Upper lobe of left lung (tissue), 6 donors: ENCODE data around the gene DMXL1. TPM values are rescaled to one million over a fixed set of nuclear protein-coding genes. Genes with fewer than 3 reads are reported as not detected.

ENCODE experiments used
- ATAC-seq, 2 donors: fragments of 200-7000 bp; cut with Tn5 transposase; one replicate each; pipeline ENCODE4 v1.9.1; 2022; ENCODE audit warnings: mild to moderate bottlenecking in 2 of 2, moderate library complexity in 2 of 2; ENCODE audit not compliant: low FRiP score in 2 of 2
- DNase-seq, 2 donors: peaks; one replicate each; pipeline ENCODE4 v3.0.0-alpha.2; 2019 to 2020
- H3K27ac ChIP-seq, 4 donors: fragments of 200-600 bp; sonication (generic); one replicate each; pipeline ENCODE4 v1.5.1; 2016 to 2019
- H3K27me3 ChIP-seq, 4 donors: fragments of 200-600 bp; sonication (generic); one replicate each; pipeline ENCODE4 v1.5.1; 2017 to 2019
- H3K36me3 ChIP-seq, 4 donors: fragments of 200-600 bp; sonication (generic); one replicate each; pipeline ENCODE4 v1.5.1; 2016 to 2019
- H3K4me1 ChIP-seq, 4 donors: fragments of 200-600 bp; sonication (generic); one replicate each; pipeline ENCODE4 v1.5.1; 2018 to 2019
- H3K4me3 ChIP-seq, 4 donors: fragments of 200-600 bp; sonication (generic); one replicate each; pipeline ENCODE4 v1.5.1; 2017 to 2019; ENCODE audit warnings: mild to moderate bottlenecking in 2 of 4, moderate library complexity in 1 of 4
- H3K9me3 ChIP-seq, 4 donors: fragments of 200-600 bp; sonication (generic); one replicate each; pipeline ENCODE4 v1.5.1; 2018 to 2019
- CTCF ChIP-seq, 6 experiments: fragments of 450-650 bp in 4 of 6; fragments of 200-600 bp in 2 of 6; sonication (generic) in 2 of 6; IDR thresholded peaks; one replicate each; pipeline ENCODE4 v1.5.1; 2016 to 2019; ENCODE audit warnings: antibody characterized with exemption in 6 of 6
- EP300 ChIP-seq, 4 donors: sonication (generic); formaldehyde crosslinking; IDR thresholded peaks; one replicate each; pipeline ENCODE4 v1.5.1; 2017; ENCODE audit warnings: antibody characterized with exemption in 4 of 4, control low read depth in 2 of 4
- POLR2A ChIP-seq, 4 donors: fragments of 450-650 bp; IDR thresholded peaks; one replicate each; pipeline ENCODE4 v1.5.1; 2016 to 2017; ENCODE audit warnings: antibody characterized with exemption in 4 of 4, mild to moderate bottlenecking in 2 of 4
- POLR2AphosphoS5 ChIP-seq, 2 donors: sonication (generic); formaldehyde crosslinking; IDR thresholded peaks; one replicate each; pipeline ENCODE4 v1.5.1; 2017; ENCODE audit warnings: antibody characterized with exemption in 2 of 2
- WGBS, 2 donors: methylation state at CpG; one replicate each; pipeline ENCODE4 v1.1.5; 2017 to 2018; 5-methylcytosine and 5-hydroxymethylcytosine counted together
- total RNA-seq, 6 donors: library from RNA; depleted of rRNA in 4 of 6; stranded (reverse); fragments of >200 nt in 4 of 6; gene quantifications; one replicate each; pipeline versions ENCODE4 v1.1.0 to v1.2.1, GENCODE V29; 2016 to 2021
- donor health status: DM: no; HTN: no; CAD: no; lungs with moderate emphysema.
- donor health status: DM: no; HTN: yes; CAD: no; lungs with severe emphysema.

The DMXL1 gene
- total RNA-seq, 6 donors from 2014 or later, result 37.7 to 102 (median 52.9) TPM

DNA sequence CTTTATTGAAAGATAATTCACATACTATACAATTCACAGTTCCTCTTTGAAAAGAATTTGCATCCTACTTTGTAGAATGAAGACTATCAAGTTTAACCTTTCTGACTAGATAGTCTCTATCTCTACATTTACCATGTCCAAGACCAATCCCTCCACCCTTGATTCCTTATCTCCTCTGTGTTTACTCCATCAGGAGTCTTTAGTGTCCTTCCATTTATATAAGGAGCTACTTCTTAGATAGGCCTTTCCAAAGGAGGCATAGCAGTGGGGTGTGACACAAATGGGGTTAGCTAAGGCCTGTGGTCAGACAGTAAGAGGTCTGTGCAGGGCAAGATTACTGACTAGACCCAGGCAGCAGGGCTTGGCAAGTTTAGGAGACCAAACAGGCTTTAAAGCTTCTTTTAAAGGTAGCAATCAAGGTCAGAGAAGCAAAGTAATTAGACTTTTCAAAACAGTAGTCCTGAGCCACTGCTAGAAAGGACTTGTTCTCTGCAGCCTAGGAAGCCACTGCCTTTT is 11.1 kb upstream of the DMXL1 start:
- ATAC-seq, result no peak
- no peaks in the 10 kb centered on the region for H3K9me3 ChIP-seq

DNA sequence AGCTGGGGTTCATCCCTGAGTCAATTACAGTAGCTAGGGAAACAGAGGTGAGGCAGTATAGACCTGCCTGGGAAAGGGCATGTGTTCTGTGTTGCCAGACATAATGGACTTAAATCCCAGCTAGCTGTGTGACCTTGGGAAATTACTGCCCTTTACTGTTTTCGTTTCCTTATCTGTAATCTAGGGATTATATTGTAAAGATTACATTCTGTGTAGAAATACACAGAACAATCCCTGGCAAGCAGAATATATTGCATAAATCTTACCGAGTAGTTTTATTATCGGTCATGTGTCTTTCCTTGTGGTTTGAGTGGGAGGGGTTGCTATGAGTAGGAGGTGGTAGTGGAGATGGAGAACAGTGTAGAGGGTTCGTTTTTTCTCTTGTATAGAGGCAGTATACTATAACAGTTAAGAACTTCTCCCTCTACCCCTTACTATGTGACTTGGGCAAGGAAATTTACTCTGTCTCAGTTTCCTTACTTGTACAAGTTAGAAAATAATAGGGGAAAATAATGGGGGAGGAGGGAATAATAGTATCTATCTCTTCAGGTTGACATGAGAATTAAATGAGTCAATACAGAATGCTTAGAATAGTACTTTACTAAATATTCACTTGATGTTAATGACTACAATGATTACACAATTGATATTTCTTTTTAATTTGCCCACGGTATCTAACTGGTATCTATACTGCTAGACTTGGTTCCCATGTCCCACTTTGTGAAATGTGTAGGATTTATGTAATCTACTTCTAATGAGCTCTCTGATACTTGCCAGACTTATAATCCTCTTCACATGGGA is 7.1 kb upstream of the DMXL1 start:
- H3K27ac ChIP-seq, result no peak overlapping the region
- no peak for TF ChIP-seq POLR2AphosphoS5 (IDR thresholded peaks at IDR 0.05)
- TF ChIP-seq POLR2A (IDR thresholded peaks at IDR 0.05), result no peak
- TF ChIP-seq EP300 (IDR thresholded peaks at IDR 0.05), result no peak
- no peak for TF ChIP-seq CTCF (IDR thresholded peaks at IDR 0.05)
- DNase-seq (no peak), ATAC-seq (peak in 1 of 2 donors; percentile 68)
- no peaks in the 10 kb centered on the region for H3K4me1 ChIP-seq
- H3K9me3 ChIP-seq, result no peaks in the 10 kb centered on the region
- no peaks in the 10 kb centered on the region for H3K36me3 ChIP-seq
- H3K4me3 ChIP-seq, result no peak overlapping the region
- WGBS, 2 donors, result 41 to 44% methylated on average over 5 of the region's 5 CpGs
- no peaks in the 10 kb centered on the region for H3K27me3 ChIP-seq

More for the DNA sequence above, 11.1 kb upstream of the DMXL1 start:
- H3K36me3 ChIP-seq, result no peaks in the 10 kb centered on the region
- H3K4me3 ChIP-seq, result no peak overlapping the region
- no peaks in the 10 kb centered on the region for H3K4me1 ChIP-seq
- TF ChIP-seq EP300 (IDR thresholded peaks at IDR 0.05) (no peak), POLR2A (IDR thresholded peaks at IDR 0.05) (no peak), POLR2AphosphoS5 (IDR thresholded peaks at IDR 0.05) (no peak), CTCF (IDR thresholded peaks at IDR 0.05) (no peak)
- H3K27me3 ChIP-seq, result no peaks in the 10 kb centered on the region
- DNase-seq, result no peak
- no peak overlapping the region for H3K27ac ChIP-seq

- no peak for TF ChIP-seq POLR2A (IDR thresholded peaks at IDR 0.05)
- TF ChIP-seq EP300 (IDR thresholded peaks at IDR 0.05), result no peak
- no peak for TF ChIP-seq CTCF (IDR thresholded peaks at IDR 0.05)
- no peak for TF ChIP-seq POLR2AphosphoS5 (IDR thresholded peaks at IDR 0.05)
- Histone ChIP-seq H3K27ac (no peak overlapping the region), H3K4me1 (peaks cover 4 to 11% (median 11%) of the 10 kb centered on the region in 4 donors), H3K9me3 (no peaks in the 10 kb centered on the region), H3K4me3 (no peak overlapping the region), H3K36me3 (no peaks in the 10 kb centered on the region), H3K27me3 (no peaks in the 10 kb centered on the region)
- WGBS, 2 donors, result 75 to 87% methylated on average over 4 of the region's 4 CpGs
- no peak for DNase-seq
- no peak for ATAC-seq
Measured at GRCh38 chr5:119067450-119067849, 3.4 kb upstream of the DMXL1 start.

DNA sequence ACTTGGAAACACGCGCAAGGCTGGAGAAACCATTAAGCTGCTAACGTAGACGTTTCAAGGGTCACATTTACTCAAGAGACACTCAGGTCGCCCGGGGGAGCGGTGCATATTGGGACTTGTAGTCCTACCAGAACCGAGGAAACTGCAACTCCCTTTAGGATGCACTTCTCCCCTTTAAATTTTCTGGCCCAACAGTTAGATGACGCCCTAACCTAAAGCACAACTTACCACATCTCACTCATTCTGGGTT is 384 bp upstream of the DMXL1 start:
- H3K27ac ChIP-seq, result peak overlapping the region; percentile 94 to 99 (median 98)
- ATAC-seq (peak; percentile 83 to 92), DNase-seq (peak in 1 of 2 donors; percentile 92)
- TF ChIP-seq POLR2AphosphoS5 (IDR thresholded peaks at IDR 0.05) (no peak), EP300 (IDR thresholded peaks at IDR 0.05) (peak in 1 of 4 donors; percentile 29)
- WGBS, 2 donors, result 0 to 1% methylated on average over 9 of the region's 9 CpGs
- no peaks in the 10 kb centered on the region for H3K27me3 ChIP-seq
- no peaks in the 10 kb centered on the region for H3K9me3 ChIP-seq
- no peaks in the 10 kb centered on the region for H3K36me3 ChIP-seq
- H3K4me3 ChIP-seq, result peak overlapping the region; percentile 38 to 82 (median 68)
- H3K4me1 ChIP-seq, result peaks cover 16 to 38% (median 33%) of the 10 kb centered on the region in 4 donors

- DNase-seq (no peak), ATAC-seq (peak; percentile 11 to 51)
- peak overlapping the region; percentile 94 to 99 (median 98) for H3K27ac ChIP-seq
- TF ChIP-seq CTCF (IDR thresholded peaks at IDR 0.05), result no peak
- TF ChIP-seq POLR2A (IDR thresholded peaks at IDR 0.05), result no peak
- no peak for TF ChIP-seq EP300 (IDR thresholded peaks at IDR 0.05)
- no peak for TF ChIP-seq POLR2AphosphoS5 (IDR thresholded peaks at IDR 0.05)
- WGBS, 2 donors, result 0 to 8% methylated on average over 3 to 11 of the region's 22 CpGs
- no peaks in the 10 kb centered on the region for H3K36me3 ChIP-seq
- H3K4me1 ChIP-seq, result peaks cover 16 to 47% (median 37%) of the 10 kb centered on the region in 4 donors
- no peaks in the 10 kb centered on the region for H3K27me3 ChIP-seq
- H3K9me3 ChIP-seq, result no peaks in the 10 kb centered on the region
- peak overlapping the region; percentile 67 to 96 (median 76) for H3K4me3 ChIP-seq
Measured at GRCh38 chr5:119071561-119071995, 691 bp downstream of the DMXL1 start.
